Transverse colon (tissue), 3 donors: ENCODE measurements around the gene ALK.

ENCODE experiments used
- EP300 ChIP-seq: sonication (generic); formaldehyde crosslinking; IDR thresholded peaks from one replicate; pipeline ENCODE4 v1.6.1; 2017; ENCODE audit warnings: antibody characterized with exemption, low read depth
- POLR2A ChIP-seq: fragments of 450-650 bp; IDR thresholded peaks from one replicate; pipeline ENCODE4 v1.6.1; 2016; ENCODE audit warnings: antibody characterized with exemption, mild to moderate bottlenecking, moderate library complexity
- TF ChIP-seq, protein P1 (sequence below), 5 experiments: fragments of 200-600 bp in 3 of 5; fragments of 450-650 bp in 2 of 5; sonication (generic) in 3 of 5; IDR thresholded peaks; 1 replicate in 2 of 5; 2 replicates in 3 of 5; pipeline ENCODE4 v1.5.1; 2016 to 2017; ENCODE audit warnings: antibody characterized with exemption in 5 of 5, inconsistent platforms in 3 of 5, mild to moderate bottlenecking in 2 of 5, moderate library complexity in 1 of 5

DNA sequence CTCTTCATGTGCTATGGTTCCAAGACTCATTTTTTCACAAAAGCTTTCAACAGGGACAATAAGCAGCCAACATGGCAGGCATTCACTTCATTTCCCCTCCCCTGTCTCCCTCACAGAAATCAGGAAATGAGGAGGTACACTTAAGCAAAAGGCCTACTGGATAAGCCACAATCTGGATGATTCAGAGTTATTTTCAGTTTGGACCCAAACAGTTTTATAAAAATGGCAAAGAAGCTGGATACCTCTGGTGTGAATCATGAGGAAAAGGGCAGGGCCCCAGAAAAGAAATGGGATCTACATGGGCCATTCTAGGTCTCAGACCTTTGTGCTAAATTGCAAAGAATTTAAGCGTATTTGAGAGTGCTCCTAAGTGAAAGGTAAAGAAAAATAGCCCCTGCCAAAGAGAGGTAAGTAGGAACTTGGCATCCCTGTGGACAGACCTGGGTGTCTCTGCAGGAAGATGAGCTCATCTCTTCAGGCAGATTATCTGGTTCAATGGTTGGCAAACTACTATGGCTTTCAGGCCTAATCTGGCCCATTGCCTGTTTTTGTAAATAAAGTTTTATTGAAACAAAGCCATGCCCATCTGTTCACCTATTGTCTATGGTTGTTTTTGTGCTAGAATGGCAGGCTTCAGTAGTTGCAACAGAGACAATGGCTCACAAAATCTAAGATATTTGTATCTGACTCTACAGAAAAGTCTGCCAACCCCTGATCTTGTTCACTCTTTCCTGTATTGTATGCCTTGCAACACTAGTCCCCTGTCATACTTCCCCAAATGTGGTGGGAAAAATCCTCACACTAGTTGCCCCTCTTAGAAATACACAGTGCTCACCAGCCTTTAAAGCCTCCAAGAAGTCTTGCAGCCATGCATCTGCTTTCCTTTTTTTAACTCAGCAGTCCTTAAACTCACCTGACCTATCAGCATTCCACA lies 315.0 kb downstream of the ALK start:
- TF ChIP-seq, protein P1, sequence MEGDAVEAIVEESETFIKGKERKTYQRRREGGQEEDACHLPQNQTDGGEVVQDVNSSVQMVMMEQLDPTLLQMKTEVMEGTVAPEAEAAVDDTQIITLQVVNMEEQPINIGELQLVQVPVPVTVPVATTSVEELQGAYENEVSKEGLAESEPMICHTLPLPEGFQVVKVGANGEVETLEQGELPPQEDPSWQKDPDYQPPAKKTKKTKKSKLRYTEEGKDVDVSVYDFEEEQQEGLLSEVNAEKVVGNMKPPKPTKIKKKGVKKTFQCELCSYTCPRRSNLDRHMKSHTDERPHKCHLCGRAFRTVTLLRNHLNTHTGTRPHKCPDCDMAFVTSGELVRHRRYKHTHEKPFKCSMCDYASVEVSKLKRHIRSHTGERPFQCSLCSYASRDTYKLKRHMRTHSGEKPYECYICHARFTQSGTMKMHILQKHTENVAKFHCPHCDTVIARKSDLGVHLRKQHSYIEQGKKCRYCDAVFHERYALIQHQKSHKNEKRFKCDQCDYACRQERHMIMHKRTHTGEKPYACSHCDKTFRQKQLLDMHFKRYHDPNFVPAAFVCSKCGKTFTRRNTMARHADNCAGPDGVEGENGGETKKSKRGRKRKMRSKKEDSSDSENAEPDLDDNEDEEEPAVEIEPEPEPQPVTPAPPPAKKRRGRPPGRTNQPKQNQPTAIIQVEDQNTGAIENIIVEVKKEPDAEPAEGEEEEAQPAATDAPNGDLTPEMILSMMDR (IDR thresholded peaks at IDR 0.05) = no peak
- TF ChIP-seq POLR2A = no peak
- TF ChIP-seq EP300 = no peak
